H9 (cell line): Measurements from ENCODE around the gene CTR9. TPM values are rescaled to one million over a fixed set of nuclear protein-coding genes. Genes with fewer than 3 reads are reported as not detected.

Experiments used
- DNase-seq: peaks from one replicate; pipeline ENCODE4 v3.0.0-alpha.2; 2017
- H2AFZ ChIP-seq: one replicate; pipeline ENCODE4 v1.6.1; 2013; ENCODE audit warnings: mild to moderate bottlenecking, low read length, control low read depth, moderate library complexity
- H2AK5ac ChIP-seq: 2 replicates; pipeline ENCODE4 v1.6.1; 2013; ENCODE audit warnings: low read length, control low read depth, mixed read lengths; ENCODE audit not compliant: insufficient read length
- H2BK120ac ChIP-seq: one replicate; pipeline ENCODE4 v1.6.1; 2013; ENCODE audit warnings: low read depth, mild to moderate bottlenecking, low read length, control low read depth, inconsistent platforms; ENCODE audit not compliant: poor library complexity, severe bottlenecking
- H2BK12ac ChIP-seq: 2 replicates; pipeline ENCODE4 v1.6.1; 2013; ENCODE audit warnings: low read length, control low read depth, mixed read lengths, low read depth; ENCODE audit not compliant: insufficient read length
- H2BK15ac ChIP-seq: 2 replicates; pipeline ENCODE4 v1.6.1; 2013; ENCODE audit warnings: low read depth, low read length, control low read depth
- H2BK20ac ChIP-seq: one replicate; pipeline ENCODE4 v1.6.1; 2013; ENCODE audit warnings: low read depth, mild to moderate bottlenecking, low read length, control low read depth, inconsistent platforms; ENCODE audit not compliant: poor library complexity, severe bottlenecking
- H2BK5ac ChIP-seq: 2 replicates; pipeline ENCODE4 v1.6.1; 2013; ENCODE audit warnings: low read length, control low read depth, mixed read lengths; ENCODE audit not compliant: insufficient read length
- H3K14ac ChIP-seq: 2 replicates; pipeline ENCODE4 v1.6.1; 2013; ENCODE audit warnings: low read length, control low read depth; ENCODE audit not compliant: insufficient read depth
- H3K18ac ChIP-seq: 2 replicates; pipeline ENCODE4 v1.6.1; 2013; ENCODE audit warnings: low read depth, mild to moderate bottlenecking, mixed read lengths, low read length, control low read depth; ENCODE audit not compliant: insufficient read length
- H3K23ac ChIP-seq: 2 replicates; pipeline ENCODE4 v1.6.1; 2013; ENCODE audit warnings: low read length, control low read depth, mixed read lengths, low read depth; ENCODE audit not compliant: insufficient read length
- H3K23me2 ChIP-seq: 2 replicates; pipeline ENCODE4 v1.6.1; 2013; ENCODE audit warnings: low read depth, mild to moderate bottlenecking, mixed read lengths, low read length, control low read depth; ENCODE audit not compliant: insufficient read length, poor library complexity, severe bottlenecking
- H3K27ac ChIP-seq: 2 replicates; pipeline ENCODE4 v1.5.1; 2013; ENCODE audit warnings: low read length, control low read depth, mixed read lengths, low read depth; ENCODE audit not compliant: insufficient read length
- H3K27me3 ChIP-seq: 2 replicates; pipeline ENCODE4 v1.6.1; 2013; ENCODE audit warnings: low read length, control low read depth, inconsistent platforms; ENCODE audit not compliant: insufficient read depth
- H3K4ac ChIP-seq: 2 replicates; pipeline ENCODE4 v1.6.1; 2013; ENCODE audit warnings: low read depth, mild to moderate bottlenecking, control low read depth, inconsistent platforms, low read length, moderate library complexity
- H3K4me1 ChIP-seq: 2 replicates; pipeline ENCODE4 v1.6.1; 2013; ENCODE audit warnings: low read length, control low read depth, inconsistent platforms; ENCODE audit not compliant: insufficient read depth
- H3K4me2 ChIP-seq: 2 replicates; pipeline ENCODE4 v1.6.1; 2013; ENCODE audit warnings: low read length, control low read depth, mixed read lengths; ENCODE audit not compliant: insufficient read length, insufficient read depth
- H3K56ac ChIP-seq: 2 replicates; pipeline ENCODE4 v1.6.1; 2013; ENCODE audit warnings: low read depth, mild to moderate bottlenecking, mixed read lengths, low read length, control low read depth; ENCODE audit not compliant: insufficient read length
- H3K79me1 ChIP-seq: 2 replicates; pipeline ENCODE4 v1.6.1; 2013; ENCODE audit warnings: low read depth, mild to moderate bottlenecking, moderate library complexity, low read length, control low read depth, inconsistent platforms; ENCODE audit not compliant: insufficient read depth, poor library complexity, severe bottlenecking
- H3K79me2 ChIP-seq: 2 replicates; pipeline ENCODE4 v1.6.1; 2013; ENCODE audit warnings: low read length, control low read depth, inconsistent platforms; ENCODE audit not compliant: insufficient read depth
- H3K9ac ChIP-seq: 2 replicates; pipeline ENCODE4 v1.6.1; 2013; ENCODE audit warnings: low read length, control low read depth, mixed read lengths; ENCODE audit not compliant: insufficient read length; ENCODE audit errors: extremely low read depth
- H3K9me3 ChIP-seq: one replicate; pipeline ENCODE4 v1.6.1; 2013; ENCODE audit warnings: low read depth, low read length, inconsistent platforms; ENCODE audit not compliant: control insufficient read depth
- H3T11ph ChIP-seq: one replicate; pipeline ENCODE4 v1.6.1; 2013; ENCODE audit warnings: mild to moderate bottlenecking, low read length, control low read depth, inconsistent platforms
- H4K20me1 ChIP-seq: one replicate; pipeline ENCODE4 v1.6.1; 2013; ENCODE audit not compliant: control insufficient read depth, insufficient read length, insufficient read depth
- H4K5ac ChIP-seq: 2 replicates; pipeline ENCODE4 v1.6.1; 2013; ENCODE audit warnings: low read depth, mild to moderate bottlenecking, mixed read lengths, low read length, control low read depth; ENCODE audit not compliant: insufficient read length
- H4K8ac ChIP-seq: replicated peaks from 2 replicates; pipeline ENCODE4 v1.6.1; 2013; ENCODE audit warnings: low read length, control low read depth, mixed read lengths, low read depth; ENCODE audit not compliant: insufficient read length
- H4K91ac ChIP-seq: 2 replicates; pipeline ENCODE4 v1.6.1; 2013; ENCODE audit warnings: low read depth, mild to moderate bottlenecking, moderate library complexity, mixed read lengths, low read length, control low read depth; ENCODE audit not compliant: insufficient read length
- H3K27ac Mint-ChIP-seq, 3 experiments: 2 replicates in 2 of 3; 3 replicates in 1 of 3; pipeline ENCODE4 v1.8.0; 2020 to 2021; ENCODE audit warnings: mixed read lengths in 3 of 3, mild to moderate bottlenecking in 1 of 3, moderate library complexity in 1 of 3
- H3K27me3 Mint-ChIP-seq: 2 replicates; pipeline ENCODE4 v1.8.0; 2021; ENCODE audit warnings: low read depth, mild to moderate bottlenecking, moderate library complexity, mixed read lengths
- H3K36me3 Mint-ChIP-seq, 3 experiments: 2 replicates in 2 of 3; 3 replicates in 1 of 3; pipeline ENCODE4 v1.8.0; 2020 to 2021; ENCODE audit warnings: low read depth in 3 of 3, mixed read lengths in 3 of 3; ENCODE audit not compliant: insufficient read depth in 1 of 3
- H3K4me1 Mint-ChIP-seq, 2 experiments: 2 replicates each; pipeline ENCODE4 v1.8.0; 2020; ENCODE audit warnings: mixed read lengths in 2 of 2
- H3K4me3 Mint-ChIP-seq, 2 experiments: 2 replicates in 1 of 2; 3 replicates in 1 of 2; pipeline ENCODE4 v1.8.0; 2020 to 2021; ENCODE audit warnings: mild to moderate bottlenecking in 2 of 2, mixed read lengths in 2 of 2, moderate library complexity in 1 of 2
- H3K9me3 Mint-ChIP-seq, 2 experiments: 2 replicates in 1 of 2; 3 replicates in 1 of 2; pipeline ENCODE4 v1.8.0; 2020; ENCODE audit warnings: mild to moderate bottlenecking in 2 of 2, mixed read lengths in 2 of 2, moderate library complexity in 1 of 2
- CTCF ChIP-seq: fragments of 200-600 bp; sonication (generic); conservative IDR thresholded peaks from 3 replicates; pipeline ENCODE4 v1.8.0; 2021; ENCODE audit warnings: antibody characterized with exemption, mild to moderate bottlenecking
- WGBS: extraction: QIAGEN DNeasy Blood & Tissue Kit; methylation state at CpG from one replicate; pipeline ENCODE4 v1.1.7; 2013; ENCODE audit warnings: missing lambda C conversion rate, low lambda C conversion rate, mixed read lengths; ENCODE audit not compliant: insufficient read length; ENCODE audit errors: extremely low coverage; 5-methylcytosine and 5-hydroxymethylcytosine counted together
- total RNA-seq: library from RNA; stranded (reverse); gene quantifications from 2 replicates; pipeline ENCODE4 v1.2.1, GENCODE V29; 2021

The CTR9 gene
- total RNA-seq, 1 experiment from 2014 or later: 37.5 TPM

GRCh38 chr11:10785146-10785474, 34.1 kb downstream of the CTR9 start:
- Histone ChIP-seq H3K14ac (no peak overlapping the region), H2BK120ac (no peak overlapping the region), H3K23ac (no peak overlapping the region), H2BK12ac (no peak overlapping the region), H3K9ac (no peak overlapping the region), H2BK5ac (no peak overlapping the region), H3K56ac (no peak overlapping the region), H3K4me1 (no peaks in the 10 kb centered on the region), H3K27me3 (no peaks in the 10 kb centered on the region), H2AK5ac (no peak overlapping the region), H3K18ac (no peak overlapping the region), H4K20me1 (no peaks in the 10 kb centered on the region), H3K79me2 (no peaks in the 10 kb centered on the region), H3K4ac (no peak overlapping the region), H3K27ac (no peak overlapping the region), H3T11ph (no peak overlapping the region), H4K8ac (no peak overlapping the region), H2BK15ac (no peak overlapping the region), H3K79me1 (no peaks in the 10 kb centered on the region), H3K9me3 (no peaks in the 10 kb centered on the region), H4K5ac (no peak overlapping the region), H2BK20ac (no peak overlapping the region), H2AFZ (no peak overlapping the region), H3K4me2 (no peak overlapping the region), H4K91ac (no peak overlapping the region), H3K23me2 (no peaks in the 10 kb centered on the region)
- Mint-ChIP-seq H3K4me3 (no peak overlapping the region), H3K4me1 (peaks cover 9 to 15% of the 10 kb centered on the region in 2 experiments), H3K36me3 (peaks cover 0 to 1% (median 0%) of the 10 kb centered on the region in 3 experiments; a peak in 1 of 7 replicates), H3K9me3 (no peaks in the 10 kb centered on the region), H3K27me3 (no peaks in the 10 kb centered on the region), H3K27ac (no peak overlapping the region)
- no CpG with 5 or more reads among the region's 4 CpGs for WGBS
- no peak for TF ChIP-seq CTCF
- DNase-seq: no peak
